Memory B cell (primary cell): Measurements from ENCODE around the gene NCOA1.

Experiments
- ATAC-seq: fragments of 150-1000 bp; cut with Tn5 transposase; 2 replicates; pipeline ENCODE4 v1.10.0; 2021; ENCODE audit warnings: low read depth, mild to moderate bottlenecking, moderate library complexity
- DNase-seq, 2 donors: peaks; one replicate each; pipeline ENCODE4 v3.0.0; 2022; ENCODE audit warnings: low spot score in 2 of 2
- H3K27ac Mint-ChIP-seq: one replicate; pipeline ENCODE4 v1.8.0; 2022; ENCODE audit warnings: mild to moderate bottlenecking, moderate library complexity, mixed read lengths
- H3K27me3 Mint-ChIP-seq: one replicate; pipeline ENCODE4 v1.8.0; 2022; ENCODE audit warnings: mixed read lengths
- H3K36me3 Mint-ChIP-seq: one replicate; pipeline ENCODE4 v1.8.0; 2022; ENCODE audit warnings: mild to moderate bottlenecking, mixed read lengths
- H3K4me1 Mint-ChIP-seq: one replicate; pipeline ENCODE4 v1.8.0; 2022; ENCODE audit warnings: mixed read lengths
- H3K4me3 Mint-ChIP-seq: one replicate; pipeline ENCODE4 v1.8.0; 2022; ENCODE audit warnings: mild to moderate bottlenecking, moderate library complexity, mixed read lengths
- H3K9me3 Mint-ChIP-seq: one replicate; pipeline ENCODE4 v1.8.0; 2022; ENCODE audit warnings: mixed read lengths

Gene NCOA1

DNA sequence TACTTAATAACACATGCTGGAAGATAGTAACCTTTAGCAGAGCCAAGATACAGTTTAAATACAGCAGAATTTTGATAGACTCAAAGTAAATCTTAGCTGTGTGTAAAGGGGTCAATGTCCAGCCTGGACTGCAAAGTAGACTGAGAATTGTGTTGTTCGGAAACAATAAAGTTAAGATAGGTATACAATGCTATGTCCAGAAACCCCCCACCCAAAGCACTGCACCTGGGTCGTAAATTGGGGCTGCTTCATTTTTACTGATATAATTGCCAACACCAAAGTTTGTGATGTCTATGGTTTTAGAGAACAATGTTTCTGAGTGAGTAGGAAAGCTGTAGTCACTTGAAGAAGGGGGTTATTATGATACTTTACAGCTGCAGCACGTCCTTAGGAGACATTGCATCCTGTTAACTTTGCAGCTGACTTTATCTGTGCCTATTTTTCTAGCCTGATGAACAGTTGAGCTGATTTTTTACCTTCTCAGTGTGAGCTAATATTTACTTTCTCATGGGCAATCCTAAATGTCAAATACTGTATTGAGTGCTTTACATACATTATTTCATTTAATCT lies 4.3 kb upstream of the NCOA1 start:
- ATAC-seq (no peak), DNase-seq (no peak)
- H3K36me3 Mint-ChIP-seq = no peaks in the 10 kb centered on the region
- no peaks in the 10 kb centered on the region for H3K9me3 Mint-ChIP-seq
- no peak overlapping the region for H3K27ac Mint-ChIP-seq
- H3K27me3 Mint-ChIP-seq = no peaks in the 10 kb centered on the region
- peaks cover 8% of the 10 kb centered on the region for H3K4me1 Mint-ChIP-seq
- no peak overlapping the region for H3K4me3 Mint-ChIP-seq

DNA sequence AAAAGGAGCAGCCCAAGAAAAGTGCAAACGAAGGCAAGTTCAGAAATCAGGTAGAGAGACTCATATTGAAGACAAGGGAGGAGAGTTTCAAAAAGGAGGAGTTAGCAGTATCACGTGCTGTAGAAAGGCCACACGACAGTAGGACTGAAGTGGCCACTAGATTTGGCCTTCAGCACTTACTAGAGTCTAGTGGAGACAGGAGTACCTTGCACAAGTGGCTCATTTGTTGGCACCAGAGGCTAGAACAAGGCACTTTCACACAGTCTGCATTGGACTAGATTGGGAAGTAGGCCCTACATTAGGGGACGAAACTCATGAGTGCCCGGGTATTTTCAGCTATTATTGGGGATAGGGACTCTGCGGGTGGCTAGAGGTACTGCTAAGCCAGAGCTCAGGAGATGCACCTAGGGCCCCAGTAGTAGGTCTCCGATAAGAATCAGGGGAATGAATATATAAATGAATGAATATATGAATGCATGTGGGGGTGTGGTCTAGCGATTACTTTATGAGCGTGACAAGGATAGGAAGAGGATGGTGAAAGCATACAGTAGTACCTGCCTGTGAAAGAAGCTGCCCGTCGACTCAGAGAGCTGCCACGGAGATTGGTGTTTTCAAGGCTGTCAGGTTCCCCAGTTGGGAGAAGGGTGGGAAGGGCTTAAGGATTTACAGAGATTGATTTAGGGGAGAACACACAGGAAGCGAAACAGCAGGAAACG lies 1.4 kb upstream of the NCOA1 start:
- Mint-ChIP-seq H3K4me3 (peak overlapping the region; percentile 87), H3K4me1 (peaks cover 29% of the 10 kb centered on the region), H3K27me3 (no peaks in the 10 kb centered on the region), H3K36me3 (no peaks in the 10 kb centered on the region), H3K27ac (peak overlapping the region; percentile 88), H3K9me3 (no peaks in the 10 kb centered on the region)
- DNase-seq (no peak), ATAC-seq (no peak)

DNA sequence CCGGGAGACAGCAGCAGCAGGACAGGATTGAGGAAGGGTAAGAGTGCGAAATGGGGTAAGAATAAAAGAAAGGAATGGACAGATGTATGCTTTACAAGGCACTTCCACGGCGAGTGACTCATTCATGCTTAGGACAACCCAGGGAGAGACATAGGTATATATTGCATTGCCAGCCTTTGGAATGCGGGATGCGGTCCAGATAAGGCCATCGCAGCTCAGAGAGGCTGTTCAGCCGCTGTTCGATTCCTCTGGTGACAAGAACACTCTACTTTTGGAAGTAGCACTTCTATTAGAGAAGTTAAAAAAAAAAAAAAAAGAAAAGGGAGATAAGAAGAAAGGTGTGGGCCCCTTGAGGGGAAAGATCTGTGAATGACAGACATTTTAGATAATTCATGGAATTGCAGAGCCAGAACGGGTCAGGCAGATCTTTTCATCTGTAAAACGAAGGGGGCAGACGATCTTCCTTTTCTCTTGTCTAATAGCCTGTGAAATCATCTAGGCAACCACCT lies 819 bp upstream of the NCOA1 start:
- Mint-ChIP-seq H3K4me1 (peaks cover 29% of the 10 kb centered on the region), H3K27me3 (no peaks in the 10 kb centered on the region), H3K9me3 (no peaks in the 10 kb centered on the region), H3K4me3 (peak overlapping the region; percentile 87), H3K36me3 (no peaks in the 10 kb centered on the region), H3K27ac (peak overlapping the region; percentile 88)
- DNase-seq = no peak
- no peak for ATAC-seq

DNA sequence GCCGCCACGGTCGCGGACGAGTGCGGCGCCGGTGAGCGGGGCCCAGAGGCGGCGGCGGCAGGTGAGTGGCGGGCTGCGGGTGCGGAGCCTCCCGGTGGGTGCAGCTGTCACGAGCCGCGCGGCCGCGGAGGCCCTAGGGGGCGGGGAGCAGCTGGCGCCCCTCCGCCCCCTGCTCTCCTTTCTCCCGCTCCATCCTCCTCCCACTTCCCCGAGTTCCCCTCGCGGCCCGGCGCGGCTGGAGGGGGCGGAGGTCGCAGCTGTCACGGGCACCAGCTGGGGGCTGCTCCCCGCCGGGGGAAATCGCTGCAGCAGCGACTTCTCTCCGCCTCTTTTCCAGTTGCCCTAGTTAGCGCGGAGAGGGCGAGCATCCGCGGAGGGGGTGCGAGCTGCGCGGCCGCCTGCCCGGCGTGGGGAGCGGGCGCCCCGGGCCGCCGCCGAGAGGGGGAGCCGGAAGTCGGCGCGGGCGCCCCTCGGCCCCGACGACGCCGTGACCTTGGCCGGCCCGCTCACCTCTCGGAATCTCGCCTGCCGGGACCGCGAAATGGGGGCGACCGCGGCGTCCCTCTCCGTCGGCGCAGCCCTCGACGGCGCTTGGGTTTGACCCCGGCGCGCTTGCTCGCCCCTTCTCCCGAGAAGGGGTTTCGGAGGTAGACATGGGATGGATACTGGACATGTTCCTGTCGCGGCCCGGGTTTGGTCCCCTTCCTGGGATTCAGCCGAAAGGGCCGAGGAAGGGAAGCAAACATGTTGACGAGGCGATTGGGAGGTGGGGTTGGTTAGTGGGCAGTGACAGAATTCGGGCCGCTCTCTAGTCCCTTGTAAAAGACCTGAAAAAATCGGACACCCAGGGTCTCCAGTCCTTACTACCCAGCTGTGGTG lies 727 bp downstream of the NCOA1 start:
- H3K27me3 Mint-ChIP-seq = no peaks in the 10 kb centered on the region
- no peaks in the 10 kb centered on the region for H3K36me3 Mint-ChIP-seq
- peak overlapping the region; percentile 33 for H3K27ac Mint-ChIP-seq
- DNase-seq = peak in 1 of 2 donors; percentile 46
- H3K9me3 Mint-ChIP-seq = no peaks in the 10 kb centered on the region
- peak; percentile 39 for ATAC-seq
- H3K4me3 Mint-ChIP-seq = peak overlapping the region; percentile 86
- H3K4me1 Mint-ChIP-seq = peaks cover 33% of the 10 kb centered on the region

DNA sequence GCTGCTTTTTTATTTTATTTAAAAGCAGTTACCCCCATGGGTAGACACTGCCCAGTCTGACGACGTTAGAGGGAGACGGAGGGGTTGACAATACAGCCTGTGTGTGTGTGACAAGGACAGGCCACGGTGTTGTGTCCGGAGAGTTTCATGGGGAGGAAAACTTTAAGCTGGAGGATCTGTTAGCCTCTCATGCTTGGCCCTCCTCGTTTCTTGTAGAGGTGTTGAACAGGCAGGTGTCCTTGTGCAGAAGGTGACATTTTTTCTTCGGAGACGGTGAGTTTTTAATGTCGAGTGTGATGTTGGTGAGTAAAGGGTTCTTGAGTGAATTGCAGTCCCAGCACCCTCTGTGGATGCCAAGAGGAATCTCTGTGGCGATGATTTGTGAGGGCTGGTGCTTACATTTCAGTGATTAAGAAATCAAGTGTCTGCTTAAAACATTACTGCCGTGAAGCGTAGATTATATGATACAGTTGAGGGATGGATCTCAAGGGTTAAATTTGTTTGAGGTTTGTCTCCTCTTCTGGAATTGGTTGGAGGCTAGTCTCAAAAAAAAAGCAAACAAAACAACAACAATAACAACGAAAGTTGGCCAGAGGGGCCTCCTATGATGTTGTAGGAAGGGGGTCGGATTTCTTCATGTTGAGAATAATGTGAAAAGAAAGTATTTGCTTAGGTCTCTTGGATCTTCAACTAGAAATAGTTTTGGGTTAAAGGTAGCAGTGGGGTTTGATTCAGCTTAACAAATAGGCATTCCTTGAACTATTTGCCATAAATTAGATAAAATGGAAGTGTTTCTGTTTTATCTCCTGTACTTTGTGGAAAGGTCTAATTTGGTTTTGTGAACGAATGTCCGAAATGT lies 1.6 kb downstream of the NCOA1 start:
- H3K36me3 Mint-ChIP-seq = no peaks in the 10 kb centered on the region
- no peak for ATAC-seq
- no peaks in the 10 kb centered on the region for H3K27me3 Mint-ChIP-seq
- peak overlapping the region; percentile 33 for H3K27ac Mint-ChIP-seq
- H3K4me3 Mint-ChIP-seq = peak overlapping the region; percentile 80
- peaks cover 33% of the 10 kb centered on the region for H3K4me1 Mint-ChIP-seq
- no peaks in the 10 kb centered on the region for H3K9me3 Mint-ChIP-seq
- no peak for DNase-seq

DNA sequence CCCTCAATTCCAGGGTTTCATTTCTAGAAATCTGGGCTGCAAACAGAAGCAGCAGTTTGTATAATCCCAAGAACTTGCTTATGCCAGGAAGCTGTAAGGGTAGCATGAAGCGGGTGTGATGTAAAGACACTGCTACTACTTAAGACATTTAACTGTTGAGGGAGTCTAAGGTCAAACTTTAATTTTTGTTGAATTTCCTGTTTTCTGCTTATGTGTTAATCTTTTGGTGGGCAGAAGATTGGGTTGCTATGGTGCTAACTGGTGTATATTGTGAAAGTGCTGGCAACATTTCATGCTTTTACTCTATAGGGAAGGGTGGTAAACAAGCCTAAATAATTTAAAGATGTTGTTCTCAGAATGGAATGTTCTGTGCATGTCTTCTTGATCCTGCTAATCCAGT lies 2.7 kb downstream of the NCOA1 start:
- DNase-seq (no peak), ATAC-seq (no peak)
- Mint-ChIP-seq H3K4me1 (peaks cover 37% of the 10 kb centered on the region), H3K4me3 (peak overlapping the region; percentile 4), H3K27ac (peak overlapping the region; percentile 33), H3K9me3 (no peaks in the 10 kb centered on the region), H3K36me3 (no peaks in the 10 kb centered on the region), H3K27me3 (no peaks in the 10 kb centered on the region)

DNA sequence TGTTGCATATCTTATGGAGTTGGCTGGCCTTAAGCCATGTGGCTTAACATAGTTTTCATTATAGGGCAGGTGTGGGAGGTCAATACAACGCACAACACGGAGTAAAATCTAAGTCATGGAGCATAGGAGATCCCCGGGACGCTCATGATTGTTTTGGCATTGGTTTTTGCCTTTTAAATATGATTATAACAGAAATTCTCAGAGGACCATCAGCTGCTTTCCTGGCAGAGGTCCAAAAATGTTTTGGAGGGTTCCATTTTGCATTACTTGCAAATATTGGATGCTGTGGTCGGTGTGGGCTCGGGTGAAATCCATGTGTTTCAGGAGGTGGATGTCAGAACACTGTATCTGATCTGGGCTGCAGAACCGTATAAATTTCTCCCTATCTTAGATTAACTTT lies 3.4 kb downstream of the NCOA1 start:
- ATAC-seq (no peak), DNase-seq (no peak)
- Mint-ChIP-seq H3K36me3 (no peaks in the 10 kb centered on the region), H3K4me3 (no peak overlapping the region), H3K27me3 (no peaks in the 10 kb centered on the region), H3K9me3 (no peaks in the 10 kb centered on the region), H3K27ac (peak overlapping the region; percentile 33), H3K4me1 (peaks cover 37% of the 10 kb centered on the region)

DNA sequence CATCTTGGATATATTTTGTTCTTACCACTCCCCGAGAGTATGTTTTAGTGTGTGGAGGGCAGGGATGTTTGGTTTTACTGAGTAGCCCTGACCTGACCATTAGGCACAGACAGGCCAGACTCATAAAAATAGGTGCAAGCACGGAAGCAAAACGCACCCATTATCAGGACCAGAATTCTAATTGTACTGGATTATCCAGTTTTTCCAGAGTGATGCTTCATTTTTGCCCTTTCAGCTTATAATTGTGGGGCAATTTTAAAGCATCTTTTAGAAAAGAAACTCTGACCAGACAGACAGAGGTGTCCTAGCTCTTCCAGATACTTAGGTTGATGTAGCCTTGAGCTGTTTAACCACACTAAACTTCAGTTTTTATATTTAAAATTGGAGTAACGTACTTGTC lies 4.4 kb downstream of the NCOA1 start:
- Mint-ChIP-seq H3K4me3 (no peak overlapping the region), H3K27me3 (no peaks in the 10 kb centered on the region), H3K9me3 (no peaks in the 10 kb centered on the region), H3K36me3 (no peaks in the 10 kb centered on the region), H3K4me1 (peaks cover 29% of the 10 kb centered on the region), H3K27ac (no peak overlapping the region)
- no peak for ATAC-seq
- no peak for DNase-seq

DNA sequence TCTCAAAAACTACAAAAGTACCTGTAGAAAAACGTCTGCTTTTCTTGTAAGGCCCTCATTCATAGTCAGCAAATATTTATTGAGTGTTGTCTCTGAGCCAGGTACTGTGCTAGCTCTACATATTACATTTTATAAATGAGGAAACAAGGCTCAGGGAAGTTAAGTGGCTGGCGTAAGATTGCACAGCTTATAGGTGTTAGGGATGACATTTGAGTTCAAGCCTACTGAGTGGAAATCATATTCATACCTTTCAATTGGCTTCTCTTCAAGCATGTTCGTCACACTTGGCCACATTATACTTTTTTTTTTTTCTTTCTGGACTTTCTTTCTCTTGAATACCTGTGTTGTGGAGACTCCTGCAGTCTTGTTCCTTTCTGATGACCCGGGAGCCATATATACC lies 5.9 kb downstream of the NCOA1 start:
- no peak overlapping the region for H3K27ac Mint-ChIP-seq
- no peak overlapping the region for H3K4me3 Mint-ChIP-seq
- peaks cover 28% of the 10 kb centered on the region for H3K4me1 Mint-ChIP-seq
- H3K27me3 Mint-ChIP-seq = no peaks in the 10 kb centered on the region
- no peaks in the 10 kb centered on the region for H3K9me3 Mint-ChIP-seq
- ATAC-seq = no peak
- no peaks in the 10 kb centered on the region for H3K36me3 Mint-ChIP-seq
- DNase-seq = no peak

DNA sequence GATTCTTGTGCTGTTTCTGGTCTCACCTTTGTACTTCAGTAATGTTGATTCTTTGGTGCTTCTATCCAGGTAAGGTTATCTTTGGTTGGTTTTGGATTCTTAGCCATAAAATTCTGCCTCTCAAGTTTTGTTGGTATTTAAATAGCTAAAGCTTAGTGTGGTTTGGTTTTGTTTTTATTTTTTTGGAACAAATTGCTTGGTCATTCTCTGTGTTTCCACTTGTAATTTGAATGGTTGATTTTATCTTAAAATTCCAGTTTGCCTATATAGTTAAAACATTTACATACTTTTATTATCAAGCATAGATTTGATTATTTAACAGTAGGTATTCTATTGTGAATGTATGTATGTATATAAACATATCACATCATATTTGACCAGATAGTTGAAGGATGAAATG lies 6.6 kb downstream of the NCOA1 start:
- Mint-ChIP-seq H3K9me3 (no peaks in the 10 kb centered on the region), H3K27me3 (no peaks in the 10 kb centered on the region), H3K4me1 (peaks cover 23% of the 10 kb centered on the region), H3K4me3 (no peak overlapping the region), H3K27ac (no peak overlapping the region), H3K36me3 (no peaks in the 10 kb centered on the region)
- ATAC-seq (no peak), DNase-seq (no peak)

DNA sequence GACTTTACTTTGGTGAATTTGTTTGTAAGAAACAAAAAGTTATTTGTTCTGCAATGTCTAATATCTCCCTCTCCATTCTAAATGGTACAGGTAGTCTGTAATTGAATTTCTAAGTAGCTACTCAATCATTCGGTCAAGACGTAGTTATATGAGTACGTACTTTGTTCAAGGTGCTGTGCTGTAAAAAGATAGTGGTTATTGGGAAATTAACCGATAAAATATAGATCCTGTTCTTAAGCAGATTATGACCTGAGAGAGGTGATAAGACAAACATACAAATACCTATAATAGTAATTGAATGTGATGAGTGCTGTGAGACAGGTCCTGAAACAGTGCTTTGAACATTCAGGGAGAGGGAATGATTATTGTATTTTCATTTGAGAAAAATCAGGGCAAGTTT lies 7.1 kb downstream of the NCOA1 start:
- Mint-ChIP-seq H3K36me3 (no peaks in the 10 kb centered on the region), H3K27ac (no peak overlapping the region), H3K9me3 (no peaks in the 10 kb centered on the region), H3K4me1 (peaks cover 23% of the 10 kb centered on the region), H3K27me3 (no peaks in the 10 kb centered on the region), H3K4me3 (no peak overlapping the region)
- no peak for ATAC-seq
- DNase-seq = no peak

DNA sequence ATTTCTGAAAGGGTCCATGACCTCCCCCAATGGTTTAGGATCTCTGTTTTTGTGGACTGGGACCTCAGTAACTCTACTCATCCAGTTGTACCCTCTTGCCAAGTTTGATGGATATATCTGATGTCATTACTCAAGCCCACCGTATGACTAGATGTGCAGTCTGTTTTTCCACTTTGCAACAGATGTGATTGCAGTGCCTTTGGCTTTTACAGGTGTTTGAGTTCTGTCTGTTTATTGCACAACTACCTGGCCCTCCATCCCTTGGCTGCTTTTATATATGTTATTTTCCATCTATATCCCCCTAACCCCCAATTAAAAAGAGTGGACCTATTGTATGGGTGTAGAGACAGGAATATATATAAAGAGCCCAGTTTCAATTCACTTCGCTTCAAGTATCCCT lies 10.8 kb downstream of the NCOA1 start:
- peak overlapping the region; percentile 17 for H3K27ac Mint-ChIP-seq
- DNase-seq (no peak), ATAC-seq (no peak)
- no peak overlapping the region for H3K4me3 Mint-ChIP-seq
- peaks cover 26% of the 10 kb centered on the region for H3K4me1 Mint-ChIP-seq
- H3K9me3 Mint-ChIP-seq = no peaks in the 10 kb centered on the region
- H3K27me3 Mint-ChIP-seq = no peaks in the 10 kb centered on the region
- H3K36me3 Mint-ChIP-seq = peaks cover 2% of the 10 kb centered on the region

DNA sequence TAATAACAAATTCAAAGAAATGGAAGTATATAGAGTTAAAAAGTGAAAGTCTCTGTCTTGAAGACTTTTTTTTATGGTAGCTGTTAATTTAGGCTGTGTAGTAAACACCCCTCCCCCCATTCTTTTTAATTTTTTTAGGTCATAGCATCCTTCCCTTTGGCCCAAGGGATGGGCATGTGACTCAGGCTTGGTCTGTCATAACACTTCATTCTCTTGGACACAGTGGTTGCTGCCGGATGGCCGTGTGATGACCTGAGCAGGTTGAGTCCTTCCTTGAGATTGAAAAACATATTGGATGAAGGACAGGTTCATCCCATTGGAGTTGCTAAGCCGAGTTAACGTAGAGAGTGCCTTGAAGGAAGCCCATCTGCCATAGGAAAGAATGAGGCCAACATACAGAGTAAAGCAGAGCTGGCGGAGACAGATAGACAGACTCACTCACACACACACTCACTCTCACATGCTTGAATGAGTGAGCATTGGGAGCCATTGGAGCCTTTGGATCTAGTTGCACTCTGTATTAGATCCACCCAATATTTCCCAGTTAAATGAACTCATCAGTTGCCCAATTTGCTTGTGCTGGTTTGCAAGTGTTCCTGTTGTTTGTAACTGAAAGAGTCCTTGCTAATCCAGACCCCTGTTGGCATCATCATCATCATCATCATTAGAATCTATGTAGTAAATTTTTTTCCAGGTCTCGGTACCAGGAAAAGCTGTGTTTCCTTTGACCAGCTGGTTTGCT lies 14.7 kb downstream of the NCOA1 start:
- H3K4me3 Mint-ChIP-seq = no peak overlapping the region
- H3K27ac Mint-ChIP-seq = no peak overlapping the region
- ATAC-seq = no peak
- no peak for DNase-seq
- H3K9me3 Mint-ChIP-seq = no peaks in the 10 kb centered on the region
- H3K36me3 Mint-ChIP-seq = peaks cover 2% of the 10 kb centered on the region
- no peaks in the 10 kb centered on the region for H3K27me3 Mint-ChIP-seq
- peaks cover 45% of the 10 kb centered on the region for H3K4me1 Mint-ChIP-seq
